ENCODE results near the gene RWDD1.

GRCh38 chr6:116543149-116543548 lies 28.2 kb upstream of the RWDD1 start:
- TF ChIP-seq CTCF (conservative IDR thresholded peaks at IDR 0.05; ENCODE audit: low read depth, low read length) (no peak), EZH2 (IDR thresholded peaks at IDR 0.05; ENCODE audit: borderline replicate concordance, low read depth, low read length, poor library complexity, severe bottlenecking) (no peak)

All from A673 (cell line).